GM19455 (cell line): ENCODE data around the gene SALL4.
"Not testable (repeated sequence)": the region's sequence is repeated elsewhere in the genome, so short reads cannot be mapped to it uniquely, and the experiment has no call there.

Source experiments
- ATAC-seq: cut with Tn5 transposase; IDR thresholded peaks from one replicate; pipeline ENCODE4 v1.9.1; 2021; ENCODE audit not compliant: unreplicated experiment

SALL4 gene

DNA sequence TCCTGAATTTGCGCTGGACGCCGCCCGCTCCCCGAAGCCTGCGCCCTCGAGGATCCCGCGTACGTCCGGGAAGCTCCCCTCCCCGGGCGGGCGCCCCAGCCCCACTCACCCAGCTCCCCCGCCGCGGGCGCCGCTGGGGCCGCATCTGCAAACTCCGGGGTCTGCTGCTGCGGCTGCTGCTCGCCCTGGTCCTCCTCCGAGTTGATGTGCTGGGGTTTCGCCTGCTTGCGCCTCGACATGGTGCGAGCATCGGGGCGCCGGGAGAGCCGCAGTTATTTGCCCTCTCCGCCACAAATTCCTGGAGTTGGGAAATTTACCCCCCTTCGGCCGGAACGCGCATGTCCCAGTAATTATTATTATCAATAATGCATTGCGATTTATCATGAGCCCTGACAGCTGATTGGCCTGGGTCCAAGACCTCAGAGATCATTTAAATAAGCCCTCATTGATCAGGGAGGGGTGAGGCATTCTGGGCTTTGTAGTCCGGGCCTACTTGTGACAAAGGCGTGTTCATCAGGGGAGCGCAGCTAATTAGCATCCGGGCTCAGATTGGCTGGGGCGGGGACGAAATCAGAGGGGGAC lies at the start of gene SALL4:
Gene SALL4, minus strand, starts transcription at position 352 of the 582 bp plus-strand sequence. Its CDS starts 113 bp downstream, at position 239.
- ATAC-seq = no peak

DNA sequence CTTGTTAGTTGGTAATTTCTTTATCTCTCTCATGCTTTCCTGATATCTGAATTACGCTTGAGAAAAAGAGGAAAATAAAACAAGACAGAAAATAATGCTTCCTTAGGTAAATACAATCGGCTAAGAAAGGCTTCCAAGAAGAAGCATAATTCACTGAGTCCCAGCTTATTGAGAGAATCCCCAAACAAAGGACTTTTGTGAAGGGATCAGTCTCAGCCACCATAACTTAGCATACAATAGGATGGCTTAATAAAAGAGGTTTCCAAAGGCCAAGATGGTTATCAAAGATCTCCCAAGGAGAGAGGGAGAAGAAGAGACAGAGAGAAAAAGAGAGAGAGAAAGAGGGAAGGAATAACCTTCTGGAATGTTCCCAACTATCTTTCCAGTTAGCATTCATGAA lies 46.0 kb upstream of the SALL4 start:
- ATAC-seq = no peak

DNA sequence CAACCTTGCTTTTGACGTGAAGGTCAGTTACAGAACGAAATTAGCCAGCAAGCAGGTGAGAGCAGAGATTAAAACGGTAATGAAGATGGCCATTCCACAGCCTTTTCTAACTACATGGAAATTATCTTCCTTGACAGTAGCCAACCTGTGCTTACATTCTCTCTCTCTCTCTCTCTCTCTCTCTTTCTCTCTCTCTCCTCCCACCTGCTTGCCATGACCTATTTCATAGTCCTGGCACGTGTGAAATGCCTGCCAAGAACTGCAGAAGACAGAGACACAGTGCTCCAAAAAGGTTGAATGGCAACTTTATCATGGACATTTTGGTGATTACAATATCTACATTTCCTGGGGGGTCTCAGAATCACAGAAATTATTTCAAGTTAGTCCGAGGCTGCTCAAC lies 38.5 kb upstream of the SALL4 start:
- ATAC-seq = no peak

DNA sequence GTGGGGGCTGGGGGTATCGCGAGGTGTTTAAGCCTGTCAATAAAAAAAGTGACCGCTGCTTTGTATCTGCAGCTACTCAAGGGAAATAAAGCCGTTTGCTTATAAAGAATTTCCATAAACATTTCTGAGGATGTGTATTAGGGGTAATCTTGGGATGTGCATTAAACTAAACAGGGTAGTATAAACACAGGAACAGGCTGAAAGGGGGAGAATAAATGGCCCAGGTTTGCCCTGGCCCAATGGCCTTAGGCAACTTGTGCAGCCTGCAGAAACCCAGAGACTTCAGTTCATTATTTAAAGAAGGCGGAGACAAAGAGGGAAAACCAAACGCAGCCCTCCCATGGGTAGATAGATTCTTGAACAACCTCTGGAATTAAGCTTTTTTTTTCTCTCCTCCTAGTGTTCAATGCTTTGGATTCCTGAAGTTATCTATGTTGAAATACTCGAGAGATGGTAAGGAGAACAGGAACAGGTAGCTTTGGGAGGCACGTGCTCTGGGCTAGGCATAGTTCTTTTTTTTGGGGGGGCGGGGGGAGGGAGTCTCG lies 35.6 kb upstream of the SALL4 start:
- ATAC-seq = no peak

DNA sequence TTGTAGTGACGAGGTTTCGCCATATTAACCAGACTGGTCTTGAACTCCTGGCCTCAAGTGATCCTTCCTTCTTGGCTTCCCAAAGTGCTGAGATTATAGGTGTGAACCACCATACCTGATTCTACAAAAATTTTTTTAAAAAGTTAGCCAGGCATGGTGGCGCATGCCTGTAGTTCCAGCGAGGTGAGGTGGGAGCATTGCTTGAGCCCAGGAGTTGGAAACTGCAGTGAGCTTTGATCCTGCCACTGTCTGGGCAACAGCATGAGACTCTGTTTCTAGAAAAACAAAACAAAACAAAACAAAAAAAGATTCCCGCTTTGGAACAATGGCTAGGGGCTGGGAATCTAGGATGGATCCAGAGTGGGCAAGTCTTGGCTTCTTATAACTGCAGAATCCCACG lies 35.1 kb upstream of the SALL4 start:
- no peak for ATAC-seq

DNA sequence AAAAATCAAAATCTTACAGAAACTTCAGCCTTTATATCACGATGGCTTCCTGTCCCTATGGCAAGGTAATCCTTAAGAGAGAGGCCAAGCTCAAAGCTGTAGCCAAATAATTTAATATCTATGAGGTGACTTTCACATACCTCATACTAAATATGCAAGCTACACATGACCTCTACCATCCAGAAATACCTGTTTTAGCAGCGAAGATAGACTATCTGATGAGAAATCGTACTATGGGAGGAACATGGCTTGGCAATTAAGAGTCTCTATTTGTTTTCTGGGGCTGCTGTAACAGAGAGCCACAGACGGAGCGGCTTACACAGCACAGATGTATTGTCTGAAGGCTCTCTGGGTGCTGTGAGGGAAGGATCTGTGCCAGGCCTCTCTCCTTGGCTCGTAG lies 31.0 kb upstream of the SALL4 start:
- ATAC-seq = no peak

DNA sequence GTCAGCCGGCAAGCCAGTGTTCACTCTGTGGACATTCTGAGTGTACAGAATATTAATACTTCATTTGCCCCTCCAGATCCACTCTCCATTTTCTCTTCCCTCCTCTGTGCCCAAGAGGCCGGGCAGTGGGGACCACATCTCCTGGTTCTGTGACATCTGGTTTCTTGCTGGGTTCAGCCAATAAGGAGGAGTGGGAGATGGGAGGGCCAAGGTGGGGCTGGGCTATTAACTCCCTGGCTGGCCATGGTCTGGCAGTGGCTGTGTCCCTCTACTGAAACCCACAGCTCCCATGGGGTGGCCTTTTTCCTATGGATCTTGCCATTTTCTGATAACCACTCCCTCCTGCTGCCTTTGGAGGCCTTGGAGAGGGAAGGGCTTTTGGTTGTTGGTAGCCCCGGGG lies 30.0 kb upstream of the SALL4 start:
- no peak for ATAC-seq

DNA sequence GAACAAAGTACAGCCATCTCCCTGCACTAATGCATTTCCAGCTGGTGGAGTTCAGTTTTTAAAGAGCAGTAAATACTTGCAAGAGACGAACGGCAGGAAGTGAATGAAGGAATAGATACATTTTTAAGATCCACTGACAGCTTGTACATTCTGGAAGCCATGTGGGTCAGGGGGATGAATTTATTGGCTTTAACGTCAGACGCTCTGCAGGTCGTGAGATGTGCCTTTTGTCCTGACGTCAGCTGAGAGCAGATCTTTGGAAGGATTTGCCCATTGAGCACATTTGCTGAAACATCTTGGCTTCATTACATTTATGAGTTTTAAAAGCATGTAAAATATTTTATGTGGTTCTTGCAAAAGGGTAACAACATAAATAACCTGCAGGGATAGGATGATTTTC lies 29.5 kb upstream of the SALL4 start:
- no peak for ATAC-seq

DNA sequence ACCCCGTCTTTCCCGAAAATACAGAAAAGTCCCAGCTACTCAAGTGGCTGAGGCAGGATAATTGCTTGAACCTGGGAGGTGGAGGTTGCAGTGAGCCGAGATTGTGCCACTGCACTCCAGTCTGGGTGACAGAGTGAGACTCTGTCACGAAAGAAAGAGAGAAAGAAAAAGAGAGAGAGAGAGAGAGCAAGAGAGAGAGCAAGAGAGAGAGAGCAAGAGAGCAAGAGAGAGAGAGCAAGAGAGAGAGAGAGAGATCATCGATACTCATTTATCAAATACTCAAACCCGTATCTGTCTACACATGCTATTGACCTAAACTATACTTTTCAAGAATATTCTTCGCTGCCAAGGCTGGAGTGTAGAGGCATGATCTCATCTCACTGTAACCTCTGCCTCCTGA lies 28.2 kb upstream of the SALL4 start:
- ATAC-seq = no peak

DNA sequence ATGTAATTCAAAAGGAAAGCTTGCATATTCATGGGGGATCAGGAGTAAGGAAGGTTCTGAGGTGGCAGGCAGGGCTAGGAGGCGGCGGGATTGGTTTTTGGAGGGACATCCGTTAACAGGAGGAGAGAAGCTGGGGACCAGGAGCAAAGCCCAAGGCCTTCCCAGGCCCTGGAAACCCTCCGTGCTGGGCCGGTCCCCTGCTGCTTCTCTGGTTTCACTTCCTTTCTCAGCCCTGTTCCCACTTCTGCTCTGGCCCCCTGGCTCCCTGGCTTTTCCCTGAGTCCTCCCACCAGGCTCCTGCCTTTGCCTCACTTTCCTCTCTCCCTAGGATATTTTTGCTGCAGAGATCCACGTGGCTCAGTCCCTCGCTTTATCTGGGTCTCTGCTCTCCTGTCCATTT lies 26.4 kb upstream of the SALL4 start:
- no peak for ATAC-seq

DNA sequence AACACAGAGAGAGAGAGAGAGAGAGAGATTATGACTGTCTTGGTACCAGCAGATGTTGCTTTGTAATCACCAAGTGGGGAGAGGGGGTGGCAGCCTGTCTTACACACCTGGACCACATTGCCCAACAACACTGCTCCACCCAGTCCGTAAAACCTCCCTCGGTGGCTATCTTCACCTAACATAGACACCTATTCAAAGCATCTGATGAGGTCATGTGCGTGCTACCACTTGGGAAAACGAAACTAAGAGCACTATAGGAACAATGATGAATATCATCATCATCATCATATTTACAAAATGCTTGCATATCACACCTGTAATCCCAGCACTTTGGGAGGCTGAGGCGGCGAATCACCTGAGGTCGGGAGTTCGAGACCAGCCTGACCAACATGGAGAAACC lies 24.1 kb upstream of the SALL4 start:
- no peak for ATAC-seq

DNA sequence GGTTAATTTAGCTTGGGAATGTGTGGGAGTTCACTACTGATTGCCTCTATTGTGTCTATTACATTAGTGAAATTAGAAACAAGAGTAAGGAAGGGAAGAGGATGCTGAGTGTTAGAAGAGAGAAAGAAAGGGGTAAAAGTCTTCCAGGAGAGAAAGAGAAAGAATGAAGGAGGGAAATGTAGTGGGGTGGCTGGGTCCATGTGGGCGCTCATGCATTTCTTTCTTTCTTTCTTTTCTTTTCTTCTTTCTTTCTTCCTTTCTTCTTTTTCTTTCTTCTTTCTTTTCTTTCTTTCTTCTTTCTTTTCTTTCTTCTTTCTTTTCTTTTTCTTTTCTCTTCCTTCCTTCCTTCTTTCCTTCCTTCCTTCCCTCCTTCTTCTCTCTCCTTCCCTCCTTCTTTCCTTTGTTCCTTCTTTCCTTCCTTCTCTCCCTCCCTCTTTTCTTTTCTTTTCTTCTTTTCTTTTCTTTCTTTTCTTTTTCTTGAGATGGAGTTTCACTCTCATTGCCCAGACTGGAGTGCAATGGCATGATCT lies 16.2 kb upstream of the SALL4 start:
- no peak for ATAC-seq

DNA sequence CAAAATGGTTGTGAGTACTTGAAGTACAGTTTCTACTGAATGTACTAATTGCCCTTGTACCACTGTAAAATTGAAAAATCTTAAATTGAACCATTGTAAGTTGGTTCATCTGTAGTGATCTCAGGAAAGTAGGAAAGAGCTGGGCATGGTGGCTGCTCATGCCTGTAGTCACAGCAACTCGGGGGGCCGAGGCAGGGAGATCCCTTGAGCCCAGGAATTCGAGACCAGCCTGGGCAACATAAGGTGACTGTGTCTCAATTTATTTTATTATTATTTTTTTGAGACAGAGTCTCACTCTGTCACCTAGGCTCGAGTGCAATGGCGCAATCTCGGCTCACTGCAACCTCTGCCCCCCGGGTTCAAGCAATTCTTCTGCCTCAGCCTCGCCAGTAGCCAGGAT lies 14.5 kb upstream of the SALL4 start:
- not testable (repeated sequence) for ATAC-seq

DNA sequence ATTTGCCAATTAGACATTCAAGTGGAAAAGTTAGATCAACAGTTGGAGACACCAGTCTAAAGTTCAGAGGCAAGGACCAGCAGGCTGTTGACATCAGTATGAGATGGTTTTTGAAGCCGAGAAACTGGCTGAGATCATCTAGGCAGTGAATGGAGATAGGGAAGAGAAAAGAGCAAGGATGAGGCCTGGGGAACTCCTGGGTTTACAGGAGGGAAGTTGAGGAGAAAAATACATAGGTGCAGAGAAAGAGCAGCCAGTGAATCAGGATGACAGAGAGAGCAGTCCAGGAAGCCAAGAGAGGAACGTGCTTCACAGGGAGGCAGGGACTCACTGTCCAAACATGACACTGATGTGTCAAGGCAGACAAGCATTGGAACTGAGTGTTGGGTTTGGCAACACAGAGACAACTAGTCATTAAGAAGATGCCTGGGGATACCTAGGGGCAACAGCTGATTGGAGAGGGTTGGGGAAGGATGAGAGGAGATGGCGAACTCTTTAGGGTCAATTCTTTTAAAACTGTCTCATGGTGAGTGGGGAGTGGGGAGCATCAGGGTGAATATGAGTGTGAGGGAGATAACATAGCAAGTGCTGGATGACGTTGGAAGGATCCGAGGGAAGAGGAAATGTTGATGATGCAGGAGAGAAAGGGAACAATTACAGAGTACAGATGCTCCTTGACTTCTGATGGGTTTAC lies 13.2 kb upstream of the SALL4 start:
- no peak for ATAC-seq

DNA sequence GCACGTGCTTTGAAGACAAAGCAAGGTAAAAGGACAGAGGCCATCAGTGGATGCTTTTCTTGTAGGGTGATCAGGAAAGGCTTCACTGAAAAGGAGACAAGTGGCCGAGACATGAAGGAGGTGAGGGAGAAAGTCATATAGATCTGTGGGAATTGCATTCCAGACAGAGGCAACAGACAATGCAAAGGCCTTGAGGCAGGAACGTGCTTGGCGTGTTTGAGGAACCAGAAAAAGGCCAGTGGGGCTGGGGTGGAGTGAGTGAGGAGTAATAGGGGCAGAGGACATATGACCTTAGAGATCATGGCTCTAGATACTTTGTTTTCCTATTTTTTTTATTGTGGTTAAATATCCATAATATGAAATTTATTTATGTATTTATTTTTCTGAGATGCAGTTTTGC lies 10.5 kb upstream of the SALL4 start:
- no peak for ATAC-seq

DNA sequence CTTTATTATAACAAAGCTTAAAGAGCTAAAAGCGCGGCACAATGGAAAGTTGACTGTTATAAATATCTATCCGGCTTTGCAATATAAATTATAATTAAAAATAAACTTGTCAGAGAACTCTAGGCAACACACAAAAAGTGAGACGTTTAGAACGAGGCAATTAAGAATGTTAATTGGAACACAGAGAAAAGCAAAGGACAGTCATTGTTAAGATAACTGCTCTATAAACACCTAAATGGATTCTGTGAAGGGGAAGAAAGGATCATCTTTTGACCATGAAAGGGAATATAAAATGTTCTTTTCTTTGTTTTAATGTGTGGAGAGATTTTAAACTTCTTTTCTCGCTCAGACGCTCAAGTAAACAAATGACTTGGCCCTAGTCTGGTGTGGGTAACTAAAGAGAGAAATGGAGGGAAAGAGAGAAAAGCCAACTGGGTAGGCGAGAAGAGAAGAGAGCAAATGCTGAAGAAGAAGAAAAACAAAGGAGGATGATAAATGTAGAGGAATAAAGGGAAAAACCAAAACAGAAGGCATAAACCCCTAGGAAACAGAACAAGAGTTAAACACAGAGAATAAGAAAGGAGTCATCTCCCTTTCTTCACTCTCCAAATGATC lies 9.3 kb upstream of the SALL4 start:
- ATAC-seq = no peak

DNA sequence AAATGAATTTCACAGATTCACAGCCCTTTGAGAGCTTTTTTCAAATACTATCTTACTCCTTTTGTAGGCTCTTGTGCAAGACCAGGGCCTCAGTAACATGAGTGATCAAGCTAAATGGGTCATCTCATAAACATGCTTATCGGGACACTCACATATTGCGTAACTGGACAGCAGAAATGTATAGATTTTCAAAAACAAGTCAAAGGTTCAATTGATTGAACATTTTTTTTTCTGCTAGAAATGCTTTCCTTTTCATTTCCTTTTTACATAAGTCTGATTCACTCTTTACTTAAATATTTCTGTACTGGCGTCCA lies 8.7 kb upstream of the SALL4 start:
- ATAC-seq = no peak

DNA sequence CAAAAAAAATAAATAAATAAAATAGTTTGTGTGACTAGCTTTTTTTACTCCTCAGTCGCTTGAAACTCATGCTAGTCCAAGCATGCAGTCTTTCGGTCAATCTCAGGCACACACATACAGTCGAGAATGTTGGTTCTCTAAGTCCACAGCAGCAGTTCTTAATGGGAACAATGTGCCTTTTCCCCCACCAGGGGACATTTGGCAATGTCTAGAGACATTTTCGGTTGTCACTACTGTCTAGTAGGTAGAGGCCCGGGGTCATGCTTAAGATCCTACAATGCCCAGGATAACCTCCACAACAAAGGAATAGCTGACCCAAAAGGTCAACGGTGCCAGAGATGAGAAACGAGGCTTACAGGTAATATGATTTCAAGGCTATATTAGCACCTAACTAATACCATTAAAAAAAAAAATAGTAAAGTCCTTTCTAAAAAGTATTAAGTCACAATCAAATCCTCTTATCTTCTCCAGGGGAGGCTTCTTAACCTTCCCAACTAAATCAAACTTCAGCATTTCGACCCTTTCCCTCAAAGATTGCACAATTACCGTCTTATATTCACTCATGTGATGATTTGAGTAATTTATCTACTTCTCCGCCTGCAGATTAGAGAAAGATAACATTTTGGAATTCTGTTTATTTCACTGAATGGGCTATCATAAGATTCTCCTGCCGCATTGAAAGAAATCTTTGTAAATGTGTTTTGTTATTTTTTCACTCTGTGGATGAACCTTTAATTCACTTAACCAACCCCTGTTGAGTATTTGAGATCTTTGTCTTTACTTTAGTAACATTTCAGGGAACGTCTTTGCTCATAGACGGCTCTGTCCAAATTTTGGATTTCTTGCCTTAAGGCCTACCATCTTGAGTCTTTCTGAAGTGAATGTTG lies 8.1 kb upstream of the SALL4 start:
- no peak for ATAC-seq

DNA sequence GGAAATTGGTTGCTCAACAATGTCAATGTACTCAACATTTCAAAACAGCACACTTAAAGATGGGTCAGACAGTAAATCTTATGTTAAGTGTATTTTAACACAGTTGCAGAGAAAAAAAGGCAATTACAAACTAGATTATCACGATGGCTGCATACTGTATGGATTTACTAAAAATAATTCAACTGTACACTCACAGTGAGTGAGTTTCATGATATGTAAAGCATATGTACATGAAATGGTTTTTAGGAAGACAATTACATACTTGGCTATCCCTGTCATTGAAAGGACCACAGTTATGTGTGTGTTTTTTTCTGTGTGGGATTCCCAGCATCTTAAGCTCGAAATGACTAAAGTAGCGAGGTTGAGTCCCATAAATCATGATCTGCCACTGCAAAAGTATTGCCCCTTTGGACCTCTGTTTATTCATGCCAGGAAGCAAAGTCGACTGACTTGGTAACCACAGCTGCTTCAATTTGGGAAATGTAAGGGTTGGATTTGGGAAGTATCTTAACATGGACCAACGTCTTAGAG lies 5.5 kb upstream of the SALL4 start:
- no peak for ATAC-seq

DNA sequence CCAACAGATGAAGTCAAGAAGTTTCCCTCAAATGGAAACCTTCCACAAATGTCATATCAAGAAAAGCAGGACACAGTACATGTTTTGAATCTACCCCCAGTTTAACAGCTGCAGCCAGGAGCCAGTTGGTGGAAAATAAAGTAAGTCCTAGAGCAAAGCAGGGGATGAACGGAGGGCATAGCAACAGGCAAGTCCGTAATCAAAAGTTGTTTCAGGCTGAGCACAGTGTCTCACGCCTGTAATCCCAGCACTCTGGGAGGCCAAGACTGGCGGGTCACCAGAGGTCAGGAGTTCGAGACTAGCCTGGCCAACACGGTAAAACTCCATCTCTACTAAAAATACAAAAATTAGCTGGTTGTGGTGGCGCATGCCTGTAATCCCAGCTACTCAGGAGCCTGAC lies 2.4 kb upstream of the SALL4 start:
- no peak for ATAC-seq
